H1 (cell line): ENCODE data around the gene RAB3IL1. TPM values are rescaled to one million over a fixed set of nuclear protein-coding genes. Genes with fewer than 3 reads are reported as not detected.

ENCODE experiments used
- CTCF ChIA-PET: fragments of 300-600 bp; sonication (Branson Sonifier 250); formaldehyde crosslinking; loops from one replicate; lab custom pipeline; 2021; ENCODE audit not compliant: partially characterized antibody; lab: Charles Lee
- POLR2A ChIA-PET: fragments of 300-600 bp; sonication (Branson Sonifier 250); formaldehyde crosslinking; loops from one replicate; lab custom pipeline; 2021; ENCODE audit warnings: inconsistent platforms; ENCODE audit not compliant: partially characterized antibody; lab: Charles Lee
- DNase-seq, 2 experiments: peaks; one replicate each; pipeline versions ENCODE4 v3.0.0 to v3.0.0-alpha.2; 2010 to 2022; ENCODE audit warnings: low spot score in 2 of 2, low read depth in 1 of 2, mixed read lengths in 1 of 2
- FAIRE-seq: peaks from 2 replicates; lab custom pipeline; 2011; peaks lifted over from hg19 to GRCh38; lab: Jason Lieb, UNC
- H2AFZ ChIP-seq: 2 replicates; pipeline ENCODE4 v1.8.1; 2012; ENCODE audit warnings: low read length, inconsistent platforms
- H2AK5ac ChIP-seq: 2 replicates; pipeline ENCODE4 v1.6.1; 2013; ENCODE audit warnings: low read depth, low read length
- H2BK120ac ChIP-seq: replicated peaks from 2 replicates; pipeline ENCODE3; 2013; ENCODE audit warnings: low read depth, low read length, inconsistent platforms
- H2BK12ac ChIP-seq: 2 replicates; pipeline ENCODE4 v1.6.1; 2013; ENCODE audit warnings: low read depth, low read length
- H2BK15ac ChIP-seq: 2 replicates; pipeline ENCODE4 v1.6.1; 2013; ENCODE audit warnings: low read length
- H2BK20ac ChIP-seq: 2 replicates; pipeline ENCODE4 v1.6.1; 2013; ENCODE audit warnings: low read length
- H2BK5ac ChIP-seq: 2 replicates; pipeline ENCODE4 v1.6.1; 2013; ENCODE audit warnings: low read depth, low read length
- H3K14ac ChIP-seq: 2 replicates; pipeline ENCODE4 v1.6.1; 2013; ENCODE audit warnings: inconsistent platforms; ENCODE audit not compliant: insufficient read length
- H3K18ac ChIP-seq: 2 replicates; pipeline ENCODE4 v1.6.1; 2013; ENCODE audit warnings: low read length; ENCODE audit errors: extremely low read depth
- H3K23ac ChIP-seq: 2 replicates; pipeline ENCODE4 v1.6.1; 2013; ENCODE audit warnings: inconsistent platforms; ENCODE audit not compliant: insufficient read length
- H3K23me2 ChIP-seq: 2 replicates; pipeline ENCODE4 v1.6.1; 2013; ENCODE audit warnings: low read depth, low read length
- H3K27ac ChIP-seq: 2 replicates; pipeline ENCODE4 v1.6.1; 2011; ENCODE audit warnings: low read depth, low read length, inconsistent platforms
- H3K27me3 ChIP-seq, 4 experiments: replicated peaks in 1 of 4; 1 replicate in 1 of 4; 2 replicates in 3 of 4; pipeline versions ENCODE4 v1.6.1 to v1.8.1; 2011 to 2013; ENCODE audit warnings: low read length in 3 of 4, mild to moderate bottlenecking in 3 of 4, inconsistent platforms in 2 of 4, mixed read lengths in 2 of 4, moderate library complexity in 1 of 4; ENCODE audit not compliant: control insufficient read depth in 3 of 4, insufficient read depth in 3 of 4; ENCODE audit errors: extremely low read depth in 1 of 4
- H3K36me3 ChIP-seq, 4 experiments: 2 replicates each; pipeline versions ENCODE4 v1.6.1 to v1.8.1; 2011 to 2013; ENCODE audit warnings: mild to moderate bottlenecking in 4 of 4, low read length in 3 of 4, moderate library complexity in 2 of 4, control low read depth in 1 of 4, inconsistent platforms in 1 of 4; ENCODE audit not compliant: insufficient read depth in 4 of 4, control insufficient read depth in 2 of 4
- H3K4ac ChIP-seq: replicated peaks from 2 replicates; pipeline ENCODE3; 2013; ENCODE audit warnings: low read length, low read depth, mixed read lengths, inconsistent platforms; ENCODE audit not compliant: insufficient read length
- H3K4me1 ChIP-seq, 4 experiments: replicated peaks in 1 of 4; 1 replicate in 1 of 4; 2 replicates in 3 of 4; pipeline versions ENCODE4 v1.6.1 to v1.8.1; 2011 to 2013; ENCODE audit warnings: low read length in 3 of 4, inconsistent platforms in 2 of 4, mixed read lengths in 1 of 4; ENCODE audit not compliant: insufficient read depth in 4 of 4, control insufficient read depth in 3 of 4
- H3K4me2 ChIP-seq, 2 experiments: 2 replicates each; pipeline versions ENCODE4 v1.6.1 to v1.8.1; 2011 to 2013; ENCODE audit warnings: low read depth in 2 of 2, low read length in 2 of 2, control low read depth in 1 of 2, inconsistent platforms in 1 of 2, mild to moderate bottlenecking in 1 of 2; ENCODE audit not compliant: insufficient read depth in 1 of 2
- H3K4me3 ChIP-seq, 4 experiments: fragments of 200-600, 300-600 bp in 1 of 4; sonication (generic), shearing (Covaris generic), sonication (Bioruptor Twin) in 1 of 4; 2 replicates each; pipeline versions ENCODE4 v1.5.1 to v1.8.1; 2011 to 2016; ENCODE audit warnings: low read length in 4 of 4, low read depth in 3 of 4, control low read depth in 2 of 4, inconsistent platforms in 2 of 4, mild to moderate bottlenecking in 2 of 4, mixed read lengths in 1 of 4, moderate library complexity in 1 of 4; ENCODE audit not compliant: insufficient read depth in 2 of 4; ENCODE audit errors: extremely low read depth in 1 of 4
- H3K56ac ChIP-seq: replicated peaks from 2 replicates; pipeline ENCODE3; 2013; ENCODE audit warnings: low read depth, mild to moderate bottlenecking, mixed read lengths, low read length, inconsistent platforms; ENCODE audit not compliant: insufficient read length
- H3K79me1 ChIP-seq: 2 replicates; pipeline ENCODE4 v1.6.1; 2013; ENCODE audit warnings: low read depth, low read length, control low read depth
- H3K79me2 ChIP-seq, 2 experiments: 2 replicates each; pipeline versions ENCODE4 v1.6.1 to v1.8.1; 2012 to 2013; ENCODE audit warnings: low read length in 2 of 2, mild to moderate bottlenecking in 2 of 2, inconsistent platforms in 1 of 2; ENCODE audit not compliant: insufficient read depth in 2 of 2, control insufficient read depth in 1 of 2
- H3K9ac ChIP-seq, 4 experiments: replicated peaks in 1 of 4; 1 replicate in 1 of 4; 2 replicates in 3 of 4; pipeline versions ENCODE4 v1.6.1 to v1.8.1; 2011 to 2013; ENCODE audit warnings: low read depth in 3 of 4, low read length in 3 of 4, control low read depth in 2 of 4, mild to moderate bottlenecking in 2 of 4, moderate library complexity in 2 of 4, inconsistent platforms in 1 of 4; ENCODE audit errors: extremely low read depth in 1 of 4
- H3K9me3 ChIP-seq, 2 experiments: 2 replicates each; pipeline versions ENCODE4 v1.6.1 to v1.8.1; 2012 to 2013; ENCODE audit warnings: mild to moderate bottlenecking in 2 of 2, moderate library complexity in 2 of 2, control low read depth in 1 of 2, inconsistent platforms in 1 of 2, low read depth in 1 of 2, low read length in 1 of 2, mixed read lengths in 1 of 2; ENCODE audit not compliant: insufficient read depth in 2 of 2
- H4K20me1 ChIP-seq, 2 experiments: replicated peaks in 1 of 2; 2 replicates each; pipeline versions ENCODE3 to v1.8.1; 2011 to 2013; ENCODE audit warnings: inconsistent platforms in 2 of 2, low read length in 2 of 2, mild to moderate bottlenecking in 1 of 2; ENCODE audit not compliant: insufficient read depth in 2 of 2, control insufficient read depth in 1 of 2
- H4K5ac ChIP-seq: 2 replicates; pipeline ENCODE4 v1.6.1; 2013; ENCODE audit warnings: low read length, low read depth, mixed read lengths, inconsistent platforms; ENCODE audit not compliant: insufficient read length
- H4K8ac ChIP-seq: 2 replicates; pipeline ENCODE4 v1.8.0; 2013; ENCODE audit warnings: mild to moderate bottlenecking, moderate library complexity, low read length, inconsistent platforms; ENCODE audit not compliant: insufficient read depth; ENCODE audit errors: extremely low read depth
- H4K91ac ChIP-seq: replicated peaks from 2 replicates; pipeline ENCODE3; 2013; ENCODE audit warnings: low read length, mixed read lengths, inconsistent platforms; ENCODE audit not compliant: insufficient read length
- ASH2L ChIP-seq: fragments of 200-600, 300-600 bp; sonication (generic); IDR thresholded peaks from one replicate; pipeline ENCODE4 v1.7.1; 2017; ENCODE audit warnings: low read length
- PHF8 ChIP-seq: fragments of 200-600 bp; sonication (generic); conservative IDR thresholded peaks from 2 replicates; pipeline ENCODE4 v1.7.1; 2012; ENCODE audit warnings: low read depth, mild to moderate bottlenecking, inconsistent platforms, low read length, moderate library complexity
- POLR2AphosphoS5 ChIP-seq: IDR thresholded peaks from 2 replicates; pipeline ENCODE4 v1.6.1; 2011; ENCODE audit warnings: low read depth, low read length
- TAF1 ChIP-seq: IDR thresholded peaks from 2 replicates; pipeline ENCODE4 v1.6.1; 2011; ENCODE audit warnings: mild to moderate bottlenecking, low read depth, low read length
- WGBS, 2 experiments: shearing (Covaris generic) in 1 of 2; methylation state at CpG; one replicate each; pipeline versions ENCODE4 v1.1.6 to v1.1.7; 2013 to 2015; ENCODE audit warnings: low lambda C conversion rate in 2 of 2, mixed read lengths in 2 of 2, inconsistent platforms in 1 of 2, low coverage in 1 of 2, missing lambda C conversion rate in 1 of 2; ENCODE audit not compliant: insufficient replicate concordance in 2 of 2, insufficient coverage in 1 of 2, insufficient read length in 1 of 2; ENCODE audit errors: extremely low coverage in 1 of 2, missing lambda C conversion rate in 1 of 2; 5-methylcytosine and 5-hydroxymethylcytosine counted together
- polyA plus RNA-seq, 7 experiments: library from polyadenylated mRNA; depleted of rRNA in 3 of 7; stranded (reverse) in 5 of 7; unstranded in 2 of 7; fragments of >200 nt in 5 of 7; fragments of 200-250 nt in 2 of 7; gene quantifications; 1 replicate in 5 of 7; 2 replicates in 1 of 7; 4 replicates in 1 of 7; pipeline versions ENCODE4 v1.2.1 to v1.2.3, GENCODE V29; 2011 to 2013; ENCODE audit warnings: missing spikeins in 2 of 7, mixed read lengths in 2 of 7
- total RNA-seq: library from RNA; stranded (reverse); fragmentation: NEBNext Ultra II Directional; extraction: Animal tissue kit (Norgen Biotek cat#: 25700); gene quantifications from 2 replicates; pipeline ENCODE4 v1.2.1, GENCODE V29; 2021

The RAB3IL1 gene
- total and polyA plus RNA-seq, 2 of the 8 experiments (the other 6 are each of a cell fraction or from before 2014, with no cell fraction given) = 6.8 to 7.9 TPM

GRCh38 chr11:61855939-61856680 lies 61.3 kb downstream of the RAB3IL1 start:
- H3K36me3 ChIP-seq = peaks cover 25 to 70% (median 62%) of the 10 kb centered on the region in 4 experiments; a peak in 7 of 8 replicates
- H3K27ac ChIP-seq = no peak overlapping the region
- H2AK5ac ChIP-seq = no peak overlapping the region
- no peak for TF ChIP-seq ASH2L
- peak; percentile 45; the same call in 1 of the 2 replicates for TF ChIP-seq POLR2AphosphoS5
- no peak for TF ChIP-seq PHF8
- no peak for TF ChIP-seq TAF1

More at GRCh38 chr11:61855939-61856680, 61.3 kb downstream of the RAB3IL1 start:
- Histone ChIP-seq H3K9me3 (no peaks in the 10 kb centered on the region), H2BK20ac (no peak overlapping the region), H3K23ac (no peak overlapping the region), H3K4me3 (no peak overlapping the region), H4K8ac (peak overlapping the region; percentile 84), H2AFZ (no peak overlapping the region), H3K23me2 (no peaks in the 10 kb centered on the region), H3K4ac (no peak overlapping the region), H2BK15ac (no peak overlapping the region), H3K56ac (no peak overlapping the region), H4K91ac (no peak overlapping the region), H3K79me1 (peaks cover 11% of the 10 kb centered on the region), H4K20me1 (peaks cover 12 to 35% of the 10 kb centered on the region in 2 experiments), H4K5ac (no peak overlapping the region), H2BK120ac (no peak overlapping the region), H3K4me2 (no peak overlapping the region), H3K79me2 (no peaks in the 10 kb centered on the region), H3K4me1 (no peaks in the 10 kb centered on the region), H3K27me3 (no peaks in the 10 kb centered on the region), H3K9ac (no peak overlapping the region), H3K14ac (no peak overlapping the region), H3K18ac (no peak overlapping the region), H2BK12ac (no peak overlapping the region), H2BK5ac (no peak overlapping the region)
- DNase-seq (no peak), FAIRE-seq (no peak)
- ChIA-PET CTCF (interaction anchor here (0.6 to 1.5 kb wide), 2 partner anchors 59 to 256 kb away, joined by 5 read pairs; no protein-coding TSS in a partner anchor), POLR2A (interaction anchor here (0.7 to 1.1 kb wide), 2 partner anchors 9 to 41 kb away, joined by 3 to 4 read pairs; no protein-coding TSS in a partner anchor)
- 90% methylated on average over 12 of the region's 12 CpGs; no CpG with 5 or more reads in 1 of the 2 experiments for WGBS, 2 experiments
